ENCODE measurements around the gene EIF3C.
"Not testable (repeated sequence)": the region's sequence is repeated elsewhere in the genome, so short reads cannot be mapped to it uniquely, and the experiment has no call there.

The EIF3C gene

DNA sequence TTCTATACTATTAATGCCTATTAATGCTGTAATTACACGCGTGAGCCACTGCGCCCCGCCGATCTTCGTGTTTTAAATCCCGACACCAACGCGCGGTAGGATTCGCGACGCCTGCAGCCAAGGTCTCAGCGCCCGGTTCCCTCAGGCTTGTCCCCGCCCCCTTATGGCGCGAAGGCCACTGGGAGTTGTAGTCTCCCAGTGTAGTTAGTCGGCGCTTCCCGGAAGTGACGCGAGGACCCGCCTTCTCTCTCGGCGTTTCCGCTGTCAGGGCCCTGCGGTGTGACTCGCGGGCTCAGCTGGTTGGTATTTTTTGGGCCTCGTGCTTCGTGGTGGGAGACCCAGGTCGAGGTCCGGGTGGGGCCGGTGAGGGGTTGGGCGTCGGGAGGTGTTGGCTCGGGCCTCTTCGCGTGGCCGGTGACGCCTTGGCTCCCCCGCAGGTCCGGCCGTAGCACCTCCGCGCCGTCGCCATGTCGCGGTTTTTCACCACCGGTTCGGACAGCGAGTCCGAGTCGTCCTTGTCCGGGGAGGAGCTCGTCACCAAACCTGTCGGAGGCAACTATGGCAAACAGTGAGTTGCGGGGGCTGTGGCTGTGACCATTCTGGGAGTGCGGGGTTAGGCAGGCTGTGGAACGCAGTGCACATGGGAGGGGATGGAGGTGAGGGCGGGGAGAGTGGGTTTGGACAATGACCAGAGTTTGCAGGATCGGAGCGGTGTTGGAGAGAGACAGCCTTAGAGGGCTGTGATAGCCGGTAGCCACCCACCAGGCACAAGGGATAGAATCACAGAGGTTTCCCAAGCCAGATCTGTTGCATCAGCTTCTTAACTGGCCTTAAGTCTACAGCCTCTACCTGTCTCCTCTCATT is at the start of gene EIF3C:
Gene EIF3C, plus strand, starts transcription at position 245 of the 864 bp plus-strand sequence. Its CDS starts 223 bp downstream, at position 468.
- DNase-seq; in situ Hi-C loops (cut with HindIII; ENCODE audit: low pct_ligation_motif_present, low sequenced_read_pairs); H3K27me3 ChIP-seq (replicated peaks); H3K36me3 ChIP-seq (replicated peaks); H3K27ac ChIP-seq: not testable (repeated sequence)
- peak within 1 kb of the TSS; percentile 31 for H3K4me3 ChIP-seq (ENCODE audit: low read depth, low read length)

- H3K36me3 ChIP-seq (replicated peaks); in situ Hi-C loops (cut with HindIII; ENCODE audit: low pct_ligation_motif_present, low sequenced_read_pairs); H3K27ac ChIP-seq; DNase-seq; H3K4me3 ChIP-seq (ENCODE audit: low read depth, low read length); H3K27me3 ChIP-seq (replicated peaks): not testable (repeated sequence)
Measured at GRCh38 chr16:28666264-28666663, 45.0 kb upstream of the EIF3C start.

- H3K27me3 ChIP-seq (replicated peaks); H3K4me3 ChIP-seq (ENCODE audit: low read depth, low read length); in situ Hi-C loops (cut with HindIII; ENCODE audit: low pct_ligation_motif_present, low sequenced_read_pairs); H3K27ac ChIP-seq; DNase-seq; H3K36me3 ChIP-seq (replicated peaks): not testable (repeated sequence)
Measured at GRCh38 chr16:28667480-28667879, 43.8 kb upstream of the EIF3C start.

DNA sequence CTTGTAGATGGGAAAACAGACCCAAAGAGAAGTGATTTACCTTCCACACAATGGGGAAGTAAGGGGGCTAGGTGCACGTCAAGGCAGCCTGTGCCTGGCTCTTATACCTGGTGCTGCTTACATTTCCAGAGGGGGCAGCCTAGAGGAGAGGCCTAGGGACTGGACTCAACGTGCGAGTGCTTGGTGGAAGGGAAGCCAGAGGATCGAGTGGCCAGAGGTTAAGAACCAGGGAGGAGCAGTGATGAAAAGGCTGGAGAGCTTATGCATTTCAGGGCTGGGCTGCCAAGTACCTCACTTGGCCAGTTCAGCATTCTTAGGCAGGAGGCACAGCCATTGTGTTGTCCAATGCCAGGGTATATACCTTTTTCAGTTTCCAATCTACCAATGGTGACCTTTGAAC is 43.1 kb upstream of the EIF3C start:
- H3K27me3 ChIP-seq (replicated peaks); H3K36me3 ChIP-seq (replicated peaks); DNase-seq; in situ Hi-C loops (cut with HindIII; ENCODE audit: low pct_ligation_motif_present, low sequenced_read_pairs); H3K4me3 ChIP-seq (ENCODE audit: low read depth, low read length); H3K27ac ChIP-seq: not testable (repeated sequence)

DNA sequence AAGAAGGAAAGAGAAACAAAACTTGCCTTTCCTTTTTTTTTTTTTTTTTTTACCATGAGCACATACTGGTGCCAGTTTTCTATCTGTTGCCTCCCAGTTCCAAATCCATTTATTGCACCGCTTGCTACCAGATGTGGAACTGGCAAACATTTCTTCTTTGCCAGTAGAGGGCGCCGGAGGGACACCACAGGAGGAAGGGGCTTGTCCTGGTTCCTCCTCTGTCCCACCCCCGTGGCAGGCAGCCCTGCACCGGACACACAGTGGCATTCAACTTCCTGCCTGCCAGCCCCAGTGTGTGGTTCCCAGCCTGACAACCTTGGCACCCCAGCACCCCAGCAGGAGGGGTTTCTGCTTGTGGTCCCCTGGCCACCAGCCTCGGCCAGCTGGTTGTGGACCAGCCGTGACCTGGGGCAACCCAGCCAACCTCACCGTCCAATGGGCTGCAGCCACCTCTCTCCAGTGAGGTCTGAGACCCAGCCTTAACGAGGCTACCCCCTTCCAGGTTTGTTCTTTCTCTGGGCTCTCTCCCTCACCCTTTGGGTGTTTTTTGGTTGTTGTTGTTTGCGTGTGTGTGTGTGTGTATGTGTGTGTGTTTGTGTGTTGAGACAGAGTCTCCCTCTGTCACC is 22.8 kb upstream of the EIF3C start:
- H3K36me3 ChIP-seq (replicated peaks); H3K27ac ChIP-seq; H3K27me3 ChIP-seq (replicated peaks); in situ Hi-C loops (cut with HindIII; ENCODE audit: low pct_ligation_motif_present, low sequenced_read_pairs); DNase-seq; H3K4me3 ChIP-seq (ENCODE audit: low read depth, low read length): not testable (repeated sequence)

DNA sequence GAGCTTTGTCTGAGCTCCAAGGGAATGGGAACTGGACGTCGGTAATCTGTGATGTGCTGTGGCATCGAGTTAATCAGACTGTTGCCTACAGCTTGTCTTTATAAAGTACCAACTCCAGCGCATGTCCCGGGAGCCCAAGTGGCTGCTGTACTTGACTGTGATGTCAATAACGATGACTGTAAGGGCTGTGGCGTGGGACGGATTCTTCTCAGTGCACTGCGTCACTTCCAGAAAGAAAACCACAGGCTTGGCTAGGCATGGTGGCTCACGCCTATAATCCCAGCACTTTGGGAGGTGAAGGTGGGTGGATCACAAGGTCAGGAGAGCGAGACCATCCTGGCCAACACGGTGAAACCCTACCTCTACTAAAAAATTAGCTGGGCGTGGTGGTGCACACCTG is 21.8 kb upstream of the EIF3C start:
- H3K27me3 ChIP-seq (replicated peaks); in situ Hi-C loops (cut with HindIII; ENCODE audit: low pct_ligation_motif_present, low sequenced_read_pairs); DNase-seq; H3K4me3 ChIP-seq (ENCODE audit: low read depth, low read length); H3K27ac ChIP-seq; H3K36me3 ChIP-seq (replicated peaks): not testable (repeated sequence)

GRCh38 chr16:28691722-28692121 is 19.5 kb upstream of the EIF3C start:
- DNase-seq; H3K27me3 ChIP-seq (replicated peaks); H3K27ac ChIP-seq; H3K36me3 ChIP-seq (replicated peaks); H3K4me3 ChIP-seq (ENCODE audit: low read depth, low read length); in situ Hi-C loops (cut with HindIII; ENCODE audit: low pct_ligation_motif_present, low sequenced_read_pairs): not testable (repeated sequence)

DNA sequence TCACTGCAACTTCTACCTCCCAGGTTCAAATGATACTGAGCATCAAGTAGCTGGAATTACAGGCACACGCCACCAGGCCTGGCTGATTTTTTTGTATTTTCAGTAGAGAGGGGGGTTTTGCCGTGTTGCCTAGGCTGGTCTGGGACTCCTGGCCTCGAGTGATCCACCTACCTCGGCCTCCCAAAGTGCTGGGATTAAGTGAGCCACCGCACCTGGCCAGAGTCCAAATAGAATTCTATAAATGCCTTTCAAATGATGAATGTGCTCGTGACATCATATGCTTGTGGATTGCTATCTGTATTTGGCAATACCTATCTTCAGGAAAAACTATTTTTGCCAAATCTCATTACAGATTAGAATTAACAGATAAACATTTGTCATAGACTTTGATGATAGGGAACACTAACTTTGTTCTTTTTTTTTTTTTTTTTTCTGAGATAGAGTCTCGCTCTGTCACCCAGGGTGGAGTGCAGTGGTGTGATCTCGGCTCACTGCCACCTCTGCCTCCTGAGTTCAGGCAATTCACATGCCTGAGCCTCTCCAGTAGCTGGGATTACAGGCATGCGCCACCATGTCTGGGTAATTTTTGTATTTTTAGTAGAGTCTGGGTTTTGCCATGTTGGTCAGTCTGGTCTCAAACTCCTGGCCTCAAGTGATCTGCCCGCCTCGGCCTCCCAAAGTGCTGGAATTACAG is 17.9 kb upstream of the EIF3C start:
- H3K4me3 ChIP-seq (ENCODE audit: low read depth, low read length); H3K36me3 ChIP-seq (replicated peaks); H3K27ac ChIP-seq; in situ Hi-C loops (cut with HindIII; ENCODE audit: low pct_ligation_motif_present, low sequenced_read_pairs); H3K27me3 ChIP-seq (replicated peaks); DNase-seq: not testable (repeated sequence)

DNA sequence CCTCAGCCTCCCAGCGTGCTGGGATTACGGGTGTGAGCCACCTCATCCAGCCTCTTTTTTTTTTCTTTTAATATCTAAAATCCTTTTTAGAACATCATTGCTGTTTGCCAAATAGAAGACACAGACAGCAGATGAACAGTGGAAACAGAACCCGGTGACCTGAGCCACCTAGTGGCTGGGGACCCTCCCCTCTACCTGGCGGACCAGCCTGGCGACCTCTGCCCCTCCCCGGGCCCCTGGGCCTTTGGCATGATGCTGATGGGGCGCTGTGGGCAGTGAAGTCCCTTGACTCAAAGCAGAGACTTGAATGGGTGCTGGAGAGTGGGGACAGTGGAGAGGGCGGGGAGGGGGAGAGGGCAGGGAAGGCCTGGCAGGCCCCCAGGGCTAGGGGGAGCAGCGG is 11.5 kb upstream of the EIF3C start:
- H3K27ac ChIP-seq; DNase-seq; H3K36me3 ChIP-seq (replicated peaks); H3K4me3 ChIP-seq (ENCODE audit: low read depth, low read length); H3K27me3 ChIP-seq (replicated peaks); in situ Hi-C loops (cut with HindIII; ENCODE audit: low pct_ligation_motif_present, low sequenced_read_pairs): not testable (repeated sequence)

GRCh38 chr16:28700349-28700748 is 10.9 kb upstream of the EIF3C start:
- DNase-seq = not testable (repeated sequence)

DNA sequence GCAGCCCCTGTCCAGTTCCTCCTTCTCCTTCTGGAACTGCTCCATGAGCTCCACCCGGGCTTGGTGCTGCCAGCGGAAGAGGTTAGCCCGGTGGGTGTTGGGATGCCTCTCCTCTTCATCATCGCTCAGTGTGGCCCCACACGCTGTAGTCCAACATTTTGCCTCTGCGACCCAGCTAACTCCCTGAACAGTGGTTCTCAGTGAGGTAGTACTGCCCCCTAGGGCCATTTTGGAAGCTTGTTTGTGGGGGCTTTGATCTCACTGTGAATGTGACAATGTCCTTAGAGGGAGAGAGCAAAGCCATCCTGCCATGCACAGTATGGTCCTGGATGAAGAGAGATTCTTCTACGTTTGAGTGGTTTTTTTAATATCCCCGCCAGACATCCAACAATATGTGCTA is 9.9 kb upstream of the EIF3C start:
- H3K27me3 ChIP-seq (replicated peaks); H3K4me3 ChIP-seq (ENCODE audit: low read depth, low read length); H3K36me3 ChIP-seq (replicated peaks); DNase-seq; in situ Hi-C loops (cut with HindIII; ENCODE audit: low pct_ligation_motif_present, low sequenced_read_pairs); H3K27ac ChIP-seq: not testable (repeated sequence)

More at GRCh38 chr16:28700349-28700748, 10.9 kb upstream of the EIF3C start:
- H3K4me3 ChIP-seq (ENCODE audit: low read depth, low read length); H3K27me3 ChIP-seq (replicated peaks); H3K36me3 ChIP-seq (replicated peaks); H3K27ac ChIP-seq; in situ Hi-C loops (cut with HindIII; ENCODE audit: low pct_ligation_motif_present, low sequenced_read_pairs): not testable (repeated sequence)

DNA sequence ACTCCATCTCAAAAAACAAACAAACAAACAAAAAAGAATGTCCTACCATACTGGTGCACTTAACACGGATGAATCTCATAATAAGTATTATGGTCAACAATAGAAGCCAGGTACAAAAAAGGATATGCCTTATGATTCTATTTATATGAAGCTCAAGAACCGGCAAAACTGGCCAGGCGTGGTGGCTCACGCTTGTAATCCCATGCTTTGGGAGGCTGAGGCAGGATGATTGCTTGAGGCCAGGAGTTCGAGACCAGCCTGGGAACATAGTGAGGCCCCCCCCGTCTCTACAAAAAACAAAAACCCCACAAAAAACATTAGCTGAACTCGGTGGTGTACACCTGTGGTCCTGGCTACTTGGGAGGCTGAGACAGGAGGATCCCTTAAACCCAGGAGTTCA is 7.0 kb upstream of the EIF3C start:
- H3K4me3 ChIP-seq (ENCODE audit: low read depth, low read length); H3K36me3 ChIP-seq (replicated peaks); in situ Hi-C loops (cut with HindIII; ENCODE audit: low pct_ligation_motif_present, low sequenced_read_pairs); H3K27me3 ChIP-seq (replicated peaks); H3K27ac ChIP-seq; DNase-seq: not testable (repeated sequence)

DNA sequence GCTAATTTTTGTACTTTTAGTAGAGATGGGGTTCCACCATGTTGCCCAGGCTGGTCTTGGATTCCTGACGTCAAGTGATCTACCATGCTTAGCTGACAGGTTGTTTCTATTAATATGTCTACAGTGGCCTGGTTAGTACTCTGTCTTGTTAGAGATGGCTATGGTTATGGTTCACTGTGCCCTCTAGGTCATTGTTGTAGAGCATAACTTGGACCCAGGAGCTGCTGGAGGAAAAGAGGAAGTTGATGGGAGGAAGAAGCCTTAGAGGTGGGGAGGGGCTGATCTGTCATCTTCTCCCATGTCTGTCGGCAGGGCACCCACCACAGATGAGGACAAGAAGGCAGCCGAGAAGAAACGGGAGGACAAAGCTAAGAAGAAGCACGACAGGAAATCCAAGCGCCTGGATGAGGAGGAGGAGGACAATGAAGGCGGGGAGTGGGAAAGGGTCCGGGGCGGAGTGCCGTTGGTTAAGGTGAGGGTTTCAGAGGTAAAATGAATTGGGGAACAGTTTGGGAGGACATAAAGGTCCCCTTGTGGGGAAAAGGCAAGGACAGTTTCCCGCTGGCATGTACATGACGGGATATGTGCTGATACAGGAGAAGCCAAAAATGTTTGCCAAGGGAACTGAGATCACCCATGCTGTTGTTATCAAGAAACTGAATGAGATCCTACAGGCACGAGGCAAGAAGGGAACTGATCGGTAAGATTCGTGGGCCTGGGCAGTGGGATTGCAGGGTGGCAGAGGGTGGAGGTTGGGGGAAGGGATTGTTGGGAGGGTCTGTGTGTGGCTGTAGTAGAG is 11.8 kb downstream of the EIF3C start:
- not testable (repeated sequence) for H3K4me3 ChIP-seq (ENCODE audit: low read depth, low read length); DNase-seq

DNA sequence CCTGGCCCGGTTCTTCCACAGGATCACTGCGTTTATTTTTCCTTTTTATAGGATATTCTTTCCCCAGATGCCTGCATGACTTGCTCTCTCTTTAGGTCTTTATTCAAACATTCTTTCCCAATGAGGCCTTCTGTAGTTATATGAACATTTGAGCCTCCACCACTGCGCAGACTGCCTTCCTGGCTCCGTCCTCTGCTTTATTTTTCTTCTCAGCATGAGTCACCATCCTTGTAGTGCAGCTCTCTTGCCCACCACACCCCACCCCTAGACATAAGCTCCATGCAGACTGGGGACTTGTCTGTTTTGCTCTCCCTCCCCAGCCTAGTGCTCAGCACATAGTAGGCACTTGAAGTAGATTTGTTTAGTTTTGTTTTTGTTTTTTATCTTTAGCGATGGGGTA is 20.0 kb downstream of the EIF3C start:
- in situ Hi-C loops (cut with HindIII; ENCODE audit: low pct_ligation_motif_present, low sequenced_read_pairs); H3K27ac ChIP-seq; H3K27me3 ChIP-seq (replicated peaks); DNase-seq; H3K4me3 ChIP-seq (ENCODE audit: low read depth, low read length); H3K36me3 ChIP-seq (replicated peaks): not testable (repeated sequence)

More for the DNA sequence above, 11.8 kb downstream of the EIF3C start:
- H3K36me3 ChIP-seq (replicated peaks); H3K27ac ChIP-seq; in situ Hi-C loops (cut with HindIII; ENCODE audit: low pct_ligation_motif_present, low sequenced_read_pairs); H3K27me3 ChIP-seq (replicated peaks): not testable (repeated sequence)

Measured in brain microvascular endothelial cell (primary cell).